Thymus (tissue), 11 donors: ENCODE measurements around the gene CACNA2D4. TPM values are rescaled to one million over a fixed set of nuclear protein-coding genes. Genes with fewer than 3 reads are reported as not detected.

ENCODE experiments used
- DNase-seq, 9 donors: peaks; one replicate each; pipeline ENCODE4 v3.0.0-alpha.2; 2013; ENCODE audit warnings: low spot score in 9 of 9, low read depth in 6 of 9, missing footprints in 1 of 9
- H3K27ac ChIP-seq, 2 donors: one replicate each; pipeline ENCODE4 v1.5.1; 2013; ENCODE audit warnings: control low read depth in 1 of 2, low read depth in 1 of 2, low read length in 1 of 2, mild to moderate bottlenecking in 1 of 2, moderate library complexity in 1 of 2
- H3K27me3 ChIP-seq, 2 donors: one replicate each; pipeline ENCODE4 v1.5.1; 2013; ENCODE audit warnings: low read length in 1 of 2; ENCODE audit not compliant: control insufficient read depth in 2 of 2, insufficient read depth in 1 of 2
- H3K36me3 ChIP-seq, 2 donors: one replicate each; pipeline ENCODE4 v1.5.1; 2013; ENCODE audit warnings: low read length in 1 of 2, mild to moderate bottlenecking in 1 of 2, moderate library complexity in 1 of 2; ENCODE audit not compliant: control insufficient read depth in 2 of 2, insufficient read depth in 2 of 2
- H3K4me1 ChIP-seq, 2 donors: one replicate each; pipeline ENCODE4 v1.5.1; 2013; ENCODE audit warnings: low read length in 2 of 2; ENCODE audit not compliant: control insufficient read depth in 2 of 2, insufficient read depth in 2 of 2
- H3K4me3 ChIP-seq, 2 donors: one replicate each; pipeline ENCODE4 v1.5.1; 2013; ENCODE audit warnings: low read length in 2 of 2, control low read depth in 1 of 2, mild to moderate bottlenecking in 1 of 2
- H3K9me3 ChIP-seq, 2 donors: one replicate each; pipeline ENCODE4 v1.5.1; 2013; ENCODE audit warnings: low read length in 1 of 2, mild to moderate bottlenecking in 1 of 2; ENCODE audit not compliant: control insufficient read depth in 2 of 2, insufficient read depth in 1 of 2
- WGBS: extraction: QIAGEN DNeasy Blood & Tissue Kit; methylation state at CpG from one replicate; pipeline ENCODE4 v1.1.7; 2013; 5-methylcytosine and 5-hydroxymethylcytosine counted together
- polyA plus RNA-seq: library from polyadenylated mRNA; stranded (reverse); fragments of 200-250 nt; gene quantifications from one replicate; pipeline ENCODE4 v1.2.3, GENCODE V29; 2013
- total RNA-seq: library from RNA; stranded (reverse); fragments of 120-200 nt; gene quantifications from one replicate; pipeline ENCODE4 v1.2.4, GENCODE V29; 2013
- donor health status: healthy.

CACNA2D4 gene
- total and polyA plus RNA-seq, 2 donors, result 4.9 to 5.1 TPM

DNA sequence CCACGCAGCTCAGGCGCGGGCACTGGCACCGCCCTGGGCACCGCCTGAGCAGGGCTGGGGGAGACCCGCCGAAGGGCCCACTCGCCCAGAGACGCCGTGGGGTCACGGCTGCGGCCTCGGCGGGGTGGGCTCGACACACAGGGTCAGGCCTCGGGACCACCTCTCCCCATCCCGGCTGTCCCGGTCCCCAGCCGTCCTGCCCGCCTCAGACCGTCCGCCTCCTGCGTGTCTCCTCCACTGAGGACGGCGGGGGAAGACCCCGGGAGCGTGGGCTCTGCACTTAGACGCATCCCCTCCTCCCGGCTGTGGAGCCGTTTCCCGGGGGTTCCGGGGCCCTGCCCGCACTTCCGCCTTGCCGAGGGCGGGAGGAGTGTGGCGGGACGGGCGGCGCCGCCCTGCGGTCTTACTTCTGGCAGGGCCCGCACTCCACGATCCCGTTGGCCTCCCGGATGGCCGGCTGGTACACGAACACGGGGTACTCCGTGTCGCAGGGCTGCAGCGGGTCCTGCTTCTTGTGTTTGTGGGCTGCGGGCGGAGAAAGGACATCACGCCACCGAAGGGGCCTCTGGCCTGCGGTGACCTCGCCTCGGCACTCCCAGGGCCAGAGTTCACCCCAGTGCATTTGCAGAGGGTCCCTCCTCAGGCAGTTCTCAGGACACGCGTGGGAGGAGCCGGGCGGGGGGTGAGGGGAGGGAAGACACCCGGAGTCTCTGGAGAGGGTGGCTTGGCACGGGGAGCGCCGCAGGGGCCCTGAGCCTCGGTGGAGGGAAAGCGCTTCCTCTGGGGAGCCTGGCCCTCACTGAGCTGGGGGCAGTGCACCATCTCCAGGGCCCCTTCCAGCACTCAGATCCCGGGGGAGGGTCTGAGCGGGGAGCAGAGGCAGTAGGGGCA lies 121.2 kb downstream of the CACNA2D4 start:
- Histone ChIP-seq H3K27ac (peak overlapping the region; percentile 85 to 86), H3K9me3 (no peaks in the 10 kb centered on the region), H3K27me3 (peaks cover 0 to 4% of the 10 kb centered on the region in 2 donors), H3K4me3 (peak overlapping the region; percentile 78 to 81), H3K36me3 (no peaks in the 10 kb centered on the region), H3K4me1 (peaks cover 4 to 24% of the 10 kb centered on the region in 2 donors)
- WGBS, result 24% methylated on average over 71 of the region's 71 CpGs
- peak in 7 of 9 donors; percentile 36 to 79 (median 50) for DNase-seq

DNA sequence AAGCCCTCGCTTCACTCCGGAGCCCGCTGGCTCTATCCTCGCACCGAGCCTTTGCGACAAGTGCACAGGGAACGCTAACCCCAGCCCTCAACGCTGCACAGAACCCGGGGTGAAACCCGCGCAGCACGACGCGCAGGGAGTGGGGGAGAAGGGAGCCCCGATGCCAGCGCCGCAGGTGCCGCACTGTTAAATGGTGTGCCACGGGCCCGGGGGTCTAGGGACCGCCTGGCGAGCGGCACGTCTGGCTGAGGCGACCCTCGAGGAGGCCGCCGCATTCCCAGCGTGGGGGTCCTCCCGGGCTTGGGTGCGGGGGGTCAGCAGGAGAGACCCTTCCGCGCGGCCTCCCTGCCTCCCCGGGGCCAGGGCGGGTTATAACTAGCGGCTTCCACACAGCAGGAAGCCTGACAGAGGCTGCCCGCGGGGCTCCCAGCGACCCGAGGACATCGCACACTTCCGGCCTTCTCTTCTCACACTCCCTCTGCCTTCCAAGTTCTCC lies 121.9 kb downstream of the CACNA2D4 start:
- H3K27me3 ChIP-seq, result peaks cover 0 to 4% of the 10 kb centered on the region in 2 donors
- no peaks in the 10 kb centered on the region for H3K36me3 ChIP-seq
- H3K4me3 ChIP-seq, result peak overlapping the region; percentile 78 to 81
- no peaks in the 10 kb centered on the region for H3K9me3 ChIP-seq
- WGBS, result 1% methylated on average over 43 of the region's 43 CpGs
- DNase-seq, result peak in 7 of 9 donors; percentile 41 to 83 (median 55)
- H3K27ac ChIP-seq, result peak overlapping the region; percentile 85 to 86
- peaks cover 6 to 31% of the 10 kb centered on the region in 2 donors for H3K4me1 ChIP-seq

DNA sequence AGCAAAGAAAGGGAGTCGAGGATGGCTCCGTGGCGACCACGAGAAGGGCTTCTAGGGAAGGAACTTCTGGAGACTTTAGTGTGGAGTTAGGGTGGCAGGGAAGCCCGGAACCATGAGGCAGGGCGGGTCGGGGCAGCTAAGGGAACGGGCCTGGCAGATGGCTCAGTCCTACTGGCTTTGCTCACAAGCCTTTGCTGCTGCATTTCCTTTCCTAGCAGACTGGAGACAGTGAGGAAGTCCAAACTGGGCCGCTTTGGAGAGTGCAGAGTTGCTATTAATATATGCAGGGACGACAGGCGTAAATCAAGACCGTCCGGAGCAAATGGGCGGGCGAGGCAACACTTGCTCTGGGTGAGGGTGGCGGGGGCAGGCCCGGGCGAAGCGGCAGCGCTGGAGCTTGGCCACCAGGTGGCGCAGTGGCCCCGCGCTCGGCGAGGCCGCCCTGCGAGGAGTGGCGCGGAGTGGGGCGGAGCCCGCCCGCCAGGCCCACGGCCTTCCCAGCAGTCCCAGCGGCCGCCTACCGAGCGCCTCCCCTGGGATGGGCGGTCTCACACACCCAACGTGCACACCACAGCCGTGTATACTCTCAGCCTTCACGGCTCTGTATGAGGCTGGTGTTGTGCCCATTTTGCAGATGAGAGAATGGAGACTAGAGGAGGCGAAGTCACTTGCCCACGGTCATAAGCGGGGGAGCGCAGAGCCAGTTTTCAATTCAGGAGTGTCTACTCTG lies 122.5 kb downstream of the CACNA2D4 start:
- no peaks in the 10 kb centered on the region for H3K9me3 ChIP-seq
- H3K36me3 ChIP-seq, result no peaks in the 10 kb centered on the region
- DNase-seq, result peak; percentile 70 to 95 (median 88)
- peak overlapping the region; percentile 85 to 86 for H3K27ac ChIP-seq
- peaks cover 0 to 4% of the 10 kb centered on the region in 2 donors for H3K27me3 ChIP-seq
- 9% methylated on average over 45 of the region's 45 CpGs for WGBS
- H3K4me3 ChIP-seq, result peak overlapping the region; percentile 78 to 81
- peaks cover 10 to 36% of the 10 kb centered on the region in 2 donors for H3K4me1 ChIP-seq

DNA sequence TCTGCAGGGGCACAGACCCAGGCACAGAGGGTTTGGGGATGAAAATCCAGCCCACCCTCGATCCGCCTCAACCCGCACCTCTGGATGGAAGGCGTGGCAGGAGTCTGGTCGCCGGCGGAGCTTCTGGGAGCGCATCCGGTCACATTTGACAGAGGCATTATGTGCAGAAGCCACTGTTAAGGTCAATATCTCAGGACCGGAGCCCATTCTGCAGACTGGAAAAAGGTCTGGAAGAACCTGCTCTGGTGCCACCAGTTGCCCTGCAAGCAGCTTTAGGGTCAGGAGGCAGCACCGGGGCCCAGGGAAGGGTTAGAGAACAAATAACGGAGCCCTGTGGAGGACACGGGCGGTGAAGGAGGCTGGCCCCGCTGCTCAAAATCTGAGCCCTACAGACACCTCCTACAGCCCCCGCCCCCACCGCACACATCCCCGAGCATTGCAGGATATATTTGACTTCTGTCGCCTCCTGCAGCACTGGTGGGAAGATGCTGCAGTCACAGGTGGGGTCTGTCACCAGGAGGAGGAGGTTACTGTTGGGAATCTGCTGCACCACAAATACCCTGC lies 123.1 kb downstream of the CACNA2D4 start:
- 90% methylated on average over 19 of the region's 19 CpGs for WGBS
- Histone ChIP-seq H3K36me3 (no peaks in the 10 kb centered on the region), H3K4me1 (peaks cover 10 to 43% of the 10 kb centered on the region in 2 donors), H3K9me3 (no peaks in the 10 kb centered on the region), H3K27me3 (peaks cover 0 to 4% of the 10 kb centered on the region in 2 donors), H3K4me3 (no peak overlapping the region), H3K27ac (no peak overlapping the region)
- DNase-seq, result no peak

DNA sequence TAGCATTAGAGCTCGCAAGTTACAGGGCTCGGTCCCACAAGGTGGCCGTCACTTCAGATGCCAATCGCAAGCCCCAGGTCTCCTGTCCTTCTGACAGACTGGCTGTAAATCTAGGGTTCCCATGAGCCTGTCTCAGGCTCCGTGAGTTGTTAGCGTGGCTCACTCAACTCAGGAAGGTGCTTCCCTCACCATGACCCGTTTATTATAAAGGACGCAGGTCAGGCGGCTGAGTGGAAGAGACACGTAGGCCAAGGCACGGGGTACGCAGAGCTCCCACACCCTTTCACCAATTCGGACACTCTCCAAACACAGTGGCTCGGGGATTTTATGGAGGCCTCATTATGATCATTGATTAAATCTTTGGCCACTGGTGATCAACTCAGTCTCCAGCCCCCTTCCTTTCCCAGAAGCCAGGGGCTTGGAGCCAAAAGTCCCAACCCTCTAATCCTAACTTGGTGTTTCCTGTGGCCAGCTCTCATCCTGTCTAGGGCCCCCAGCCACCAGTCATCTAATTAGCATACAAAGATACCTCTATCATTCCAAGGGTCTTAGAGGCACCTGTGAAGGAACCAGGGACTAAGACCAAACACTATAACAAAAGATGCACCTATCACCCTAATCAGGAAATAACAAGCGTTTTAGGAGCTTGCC lies 123.9 kb downstream of the CACNA2D4 start:
- Histone ChIP-seq H3K4me1 (peaks cover 10 to 44% of the 10 kb centered on the region in 2 donors), H3K27me3 (peaks cover 0 to 4% of the 10 kb centered on the region in 2 donors), H3K36me3 (no peaks in the 10 kb centered on the region), H3K4me3 (no peak overlapping the region), H3K27ac (no peak overlapping the region), H3K9me3 (no peaks in the 10 kb centered on the region)
- WGBS, result 98% methylated on average over 15 of the region's 15 CpGs
- no peak for DNase-seq

DNA sequence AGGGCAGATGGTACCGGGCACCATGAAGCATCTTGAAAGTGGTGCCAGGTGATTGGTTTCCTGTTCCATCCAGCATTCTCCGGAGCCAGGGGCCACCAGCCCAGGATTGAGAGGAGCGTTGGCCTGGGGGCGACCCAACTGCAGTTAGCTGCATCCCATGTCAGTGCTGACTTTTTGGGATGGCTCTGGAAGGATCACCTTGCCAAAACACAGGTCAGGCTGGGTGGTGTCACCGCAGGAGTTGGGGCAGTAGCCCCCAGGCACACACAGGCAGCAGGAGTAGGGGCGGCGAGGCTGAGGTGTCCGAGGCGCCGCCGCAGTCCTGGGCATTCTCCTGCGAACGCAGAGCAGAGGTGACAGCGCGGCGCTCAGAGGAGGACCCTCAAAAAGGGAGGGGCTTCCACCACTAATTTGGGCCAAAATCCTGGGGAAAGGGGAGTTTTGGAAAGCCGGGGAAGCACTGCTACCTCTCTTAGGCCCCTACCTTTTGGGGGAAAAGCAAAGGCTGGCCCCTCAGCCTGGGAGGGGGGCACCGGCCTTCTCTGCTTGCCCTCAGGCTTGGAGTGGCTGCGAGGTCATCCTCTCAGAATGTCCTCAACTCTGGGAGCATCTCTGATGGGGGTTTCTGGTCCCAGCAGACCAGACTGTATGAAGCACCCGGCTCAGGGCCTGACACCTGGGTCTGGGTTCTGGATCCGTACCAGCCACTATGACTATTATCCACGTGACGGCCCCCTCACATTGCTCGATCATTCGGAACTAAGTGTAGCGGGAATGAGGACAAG lies 124.8 kb downstream of the CACNA2D4 start:
- Histone ChIP-seq H3K4me1 (peaks cover 10 to 44% of the 10 kb centered on the region in 2 donors), H3K27me3 (peaks cover 0 to 4% of the 10 kb centered on the region in 2 donors), H3K36me3 (no peaks in the 10 kb centered on the region), H3K4me3 (no peak overlapping the region), H3K9me3 (no peaks in the 10 kb centered on the region), H3K27ac (no peak overlapping the region)
- 95% methylated on average over 26 of the region's 26 CpGs for WGBS
- DNase-seq, result no peak

DNA sequence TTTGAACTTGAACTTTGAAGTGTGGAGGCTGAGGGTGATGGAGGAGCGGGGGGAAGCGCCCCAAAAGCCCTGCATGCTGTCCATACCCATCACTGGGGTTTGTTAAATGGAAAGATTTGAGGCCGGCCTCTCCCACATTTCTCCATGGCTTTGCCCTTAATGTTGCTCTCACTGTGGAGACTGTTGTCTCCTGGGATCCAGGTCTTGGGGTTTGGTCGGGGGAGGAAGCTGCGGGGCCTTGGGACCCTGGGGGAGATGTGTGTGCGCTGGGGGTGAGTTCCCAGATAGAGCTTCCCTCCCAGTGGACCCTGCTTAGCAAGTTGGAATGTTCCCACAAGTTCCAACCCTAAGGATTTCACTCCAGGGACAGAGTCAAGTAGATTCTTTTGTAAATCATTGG lies 126.0 kb downstream of the CACNA2D4 start:
- Histone ChIP-seq H3K4me1 (peaks cover 10 to 40% of the 10 kb centered on the region in 2 donors), H3K4me3 (no peak overlapping the region), H3K36me3 (peaks cover under 1 to 5% of the 10 kb centered on the region in 2 donors), H3K27ac (no peak overlapping the region), H3K9me3 (no peaks in the 10 kb centered on the region), H3K27me3 (peaks cover 0 to 4% of the 10 kb centered on the region in 2 donors)
- DNase-seq, result no peak
- 97% methylated on average over 6 of the region's 6 CpGs for WGBS
